GM18502 (cell line): ENCODE measurements around the gene PIK3CB.
A peak's percentile ranks its signal among the peaks of the same experiment; 100 is the strongest.
"Not testable (repeated sequence)": the region's sequence is repeated elsewhere in the genome, so short reads cannot be mapped to it uniquely, and the experiment has no call there.

ENCODE experiments used
- ATAC-seq: cut with Tn5 transposase; IDR thresholded peaks from one replicate; pipeline ENCODE4 v1.9.1; 2021; ENCODE audit warnings: mild to moderate bottlenecking; ENCODE audit not compliant: unreplicated experiment, poor library complexity

PIK3CB gene

DNA sequence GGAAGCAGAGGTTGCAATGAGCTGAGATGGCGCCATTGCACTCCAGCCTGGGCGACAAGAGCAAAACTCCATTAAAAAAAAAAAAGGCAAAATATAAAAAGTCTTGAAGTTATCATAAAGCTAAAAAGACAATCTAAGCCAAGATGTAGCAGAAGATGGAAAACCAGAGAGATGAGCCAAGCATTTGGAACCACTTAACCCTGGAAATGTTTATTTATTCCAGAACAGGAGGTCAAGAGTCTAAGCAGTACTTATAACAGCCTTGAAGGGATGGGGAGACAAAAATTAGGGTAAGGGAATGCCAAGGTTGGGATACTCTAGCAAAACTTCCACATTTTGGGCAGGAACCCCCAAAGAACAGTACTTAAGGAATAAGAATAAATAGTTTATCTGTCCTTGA, 196.1 kb downstream of the PIK3CB start:
- ATAC-seq: no peak

DNA sequence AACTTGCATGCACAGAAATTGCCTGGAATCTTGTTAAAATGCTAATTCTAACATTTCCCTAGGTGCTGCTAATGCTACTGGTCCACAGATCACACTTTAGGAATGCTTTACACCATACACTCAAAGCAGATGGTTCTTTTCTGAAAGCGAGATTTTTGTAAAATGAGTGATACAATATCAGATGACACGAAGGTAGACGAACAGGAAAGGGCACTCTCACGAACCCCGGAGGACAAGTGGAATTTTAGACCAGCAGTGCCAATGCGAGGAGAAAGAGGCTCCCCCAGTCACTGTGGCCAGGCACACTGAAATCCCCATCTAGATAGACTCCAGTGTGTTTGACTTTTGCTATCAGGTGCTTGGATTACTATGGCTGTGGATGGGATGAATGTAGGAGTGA, 205.2 kb downstream of the PIK3CB start:
- no peak for ATAC-seq

GRCh38 chr3:138625707-138626365, 208.9 kb downstream of the PIK3CB start:
- ATAC-seq: no peak

DNA sequence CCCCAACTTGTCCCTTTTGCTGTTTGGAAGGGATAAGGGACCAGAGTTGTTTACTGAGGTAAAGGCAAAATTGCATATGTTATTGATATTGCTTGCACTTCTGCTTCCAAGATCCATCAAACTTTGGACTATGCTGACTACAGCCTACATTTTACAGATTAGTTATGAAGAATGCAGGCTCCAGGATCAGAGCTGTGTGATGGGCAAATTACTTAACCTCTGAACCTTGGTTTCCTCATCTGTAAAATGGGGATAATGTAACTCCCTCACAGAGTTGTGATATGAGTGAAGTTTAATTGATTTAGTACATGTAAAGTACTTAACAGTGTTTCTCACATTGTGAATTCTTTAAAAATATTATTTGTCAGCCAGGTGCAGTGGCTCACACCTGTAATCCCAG, 210.2 kb downstream of the PIK3CB start:
- no peak for ATAC-seq

DNA sequence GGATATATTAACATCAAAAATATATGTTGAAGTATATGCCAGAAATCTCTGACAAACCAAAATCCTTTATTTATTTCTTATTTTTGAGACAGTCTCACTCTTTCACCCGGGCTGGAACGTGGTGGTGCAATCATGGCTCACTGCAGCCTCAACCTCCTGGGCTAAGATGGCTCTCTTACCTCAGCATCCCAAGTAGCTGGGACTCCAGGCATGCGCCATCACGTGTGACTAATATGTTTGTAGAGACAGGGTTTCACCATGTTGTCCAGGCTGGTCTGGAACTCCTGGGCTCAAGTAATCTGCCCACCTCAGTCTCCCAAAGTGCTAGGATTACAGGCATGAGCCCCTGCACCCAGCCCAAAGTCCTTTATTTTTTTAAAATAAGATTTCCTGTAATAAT, 214.3 kb downstream of the PIK3CB start:
- no peak for ATAC-seq

GRCh38 chr3:138615462-138615861, 219.3 kb downstream of the PIK3CB start:
- no peak for ATAC-seq

GRCh38 chr3:138609898-138610266, 224.8 kb downstream of the PIK3CB start:
- ATAC-seq: no peak

- ATAC-seq: peak; percentile 78
These were observed 226.2 kb downstream of the PIK3CB start, which contains the start of gene FAIM for GRCh38 chr3:138608322-138609135. FAIM (plus strand) TSS chr3:138608771; CDS start chr3:138619727, 10,956 bp downstream.

GRCh38 chr3:138604106-138604595, 230.6 kb downstream of the PIK3CB start:
- not testable (repeated sequence) for ATAC-seq
